Measurements from ENCODE around the gene LSAMP. TPM values are rescaled to one million over a fixed set of nuclear protein-coding genes. Genes with fewer than 3 reads are reported as not detected.
"Not testable (repeated sequence)": the region's sequence is repeated elsewhere in the genome, so short reads cannot be mapped to it uniquely, and the experiment has no call there.

LSAMP gene
- total RNA-seq, 1 experiment from 2014 or later = 5.7 TPM

GRCh38 chr3:116216761-116217160, 228.5 kb downstream of the LSAMP start (continued):
- TF ChIP-seq HMGXB4 (CRISPR knock-in tag; IDR thresholded peaks at IDR 0.05) = no peak
- no peak for TF ChIP-seq FOXP1 (CRISPR knock-in tag; IDR thresholded peaks at IDR 0.05; ENCODE audit: borderline replicate concordance)
- no peak for TF ChIP-seq MAX (CRISPR knock-in tag; IDR thresholded peaks at IDR 0.05)
- TF ChIP-seq ZNF121 (CRISPR knock-in tag; IDR thresholded peaks at IDR 0.05) = no peak
- TF ChIP-seq, protein P1, sequence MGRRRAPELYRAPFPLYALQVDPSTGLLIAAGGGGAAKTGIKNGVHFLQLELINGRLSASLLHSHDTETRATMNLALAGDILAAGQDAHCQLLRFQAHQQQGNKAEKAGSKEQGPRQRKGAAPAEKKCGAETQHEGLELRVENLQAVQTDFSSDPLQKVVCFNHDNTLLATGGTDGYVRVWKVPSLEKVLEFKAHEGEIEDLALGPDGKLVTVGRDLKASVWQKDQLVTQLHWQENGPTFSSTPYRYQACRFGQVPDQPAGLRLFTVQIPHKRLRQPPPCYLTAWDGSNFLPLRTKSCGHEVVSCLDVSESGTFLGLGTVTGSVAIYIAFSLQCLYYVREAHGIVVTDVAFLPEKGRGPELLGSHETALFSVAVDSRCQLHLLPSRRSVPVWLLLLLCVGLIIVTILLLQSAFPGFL (CRISPR knock-in tag; IDR thresholded peaks at IDR 0.05; ENCODE audit: borderline replicate concordance) = no peak
- TF ChIP-seq NFYB (CRISPR knock-in tag; conservative IDR thresholded peaks at IDR 0.05; ENCODE audit: low read depth) = no peak
- no peak for TF ChIP-seq ZBTB43 (CRISPR knock-in tag; IDR thresholded peaks at IDR 0.05)

- ATAC-seq (no peak), DNase-seq (ENCODE audit: low spot score) (no peak)
- ChIA-PET CTCF (no interaction called here), POLR2A (no interaction called here)
- peaks cover 8% of the 10 kb centered on the region for H3K4me1 Mint-ChIP-seq
- peaks cover 10% of the 10 kb centered on the region for H3K36me3 Mint-ChIP-seq
- H3K27ac Mint-ChIP-seq = no peak overlapping the region
- H3K4me3 Mint-ChIP-seq = no peak overlapping the region
- H3K9me3 Mint-ChIP-seq = peaks cover 23% of the 10 kb centered on the region
- TF ChIP-seq, protein P2, sequence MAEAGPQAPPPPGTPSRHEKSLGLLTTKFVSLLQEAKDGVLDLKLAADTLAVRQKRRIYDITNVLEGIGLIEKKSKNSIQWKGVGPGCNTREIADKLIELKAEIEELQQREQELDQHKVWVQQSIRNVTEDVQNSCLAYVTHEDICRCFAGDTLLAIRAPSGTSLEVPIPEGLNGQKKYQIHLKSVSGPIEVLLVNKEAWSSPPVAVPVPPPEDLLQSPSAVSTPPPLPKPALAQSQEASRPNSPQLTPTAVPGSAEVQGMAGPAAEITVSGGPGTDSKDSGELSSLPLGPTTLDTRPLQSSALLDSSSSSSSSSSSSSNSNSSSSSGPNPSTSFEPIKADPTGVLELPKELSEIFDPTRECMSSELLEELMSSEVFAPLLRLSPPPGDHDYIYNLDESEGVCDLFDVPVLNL (CRISPR knock-in tag; IDR thresholded peaks at IDR 0.05; ENCODE audit: borderline replicate concordance, low read depth) = no peak
- no peak for TF ChIP-seq ZNF532 (CRISPR knock-in tag; IDR thresholded peaks at IDR 0.05; ENCODE audit: borderline replicate concordance)
- no peaks in the 10 kb centered on the region for H3K27me3 Mint-ChIP-seq (ENCODE audit: low read depth)
Measured at GRCh38 chr3:116211901-116212300, 233.4 kb downstream of the LSAMP start.

DNA sequence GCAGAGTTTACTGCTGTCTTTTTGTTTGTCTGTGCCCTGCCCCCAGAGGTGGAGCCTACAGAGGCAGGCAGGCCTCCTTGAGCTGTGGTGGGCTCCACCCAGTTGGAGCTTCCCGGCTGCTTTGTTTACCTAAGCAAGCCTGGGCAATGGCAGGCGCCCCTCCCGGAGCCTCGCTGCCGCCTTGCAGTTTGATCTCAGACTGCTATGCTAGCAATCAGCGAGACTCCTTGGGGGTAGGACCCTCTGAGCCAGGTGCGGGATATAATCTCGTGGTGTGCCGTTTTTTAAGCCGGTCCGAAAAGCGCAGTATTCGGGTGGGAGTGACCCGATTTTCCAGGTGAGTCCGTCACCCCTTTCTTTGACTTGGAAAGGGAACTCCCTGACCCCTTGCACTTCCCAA, 236.5 kb downstream of the LSAMP start:
- H3K9me3 Mint-ChIP-seq = peaks cover 23% of the 10 kb centered on the region
- CTCF ChIA-PET; H3K4me1 Mint-ChIP-seq; ATAC-seq; POLR2A ChIA-PET; DNase-seq (ENCODE audit: low spot score); H3K36me3 Mint-ChIP-seq; H3K4me3 Mint-ChIP-seq; H3K27me3 Mint-ChIP-seq (ENCODE audit: low read depth); H3K27ac Mint-ChIP-seq: not testable (repeated sequence)
